AG04450 (cell line): Measurements from ENCODE around the gene LRRC28. TPM values are rescaled to one million over a fixed set of nuclear protein-coding genes. Genes with fewer than 3 reads are reported as not detected.
A peak's percentile ranks its signal among the peaks of the same experiment; 100 is the strongest.

ENCODE experiments used
- CTCF ChIA-PET: fragments of 300-600, 350-600 bp; formaldehyde crosslinking; extraction: SDS; loops from one replicate; lab custom pipeline; 2022; ENCODE audit warnings: antibody characterized with exemption, inconsistent platforms; lab: Charles Lee
- POLR2A ChIA-PET: fragments of 350-600 bp; formaldehyde crosslinking; extraction: SDS; loops from one replicate; lab custom pipeline; 2021; ENCODE audit warnings: antibody characterized with exemption, inconsistent platforms; lab: Yijun Ruan, JAX
- DNase-seq: peaks from one replicate; pipeline ENCODE4 v3.0.0-alpha.2; 2011; ENCODE audit warnings: low read depth, low spot score
- H3K27ac ChIP-seq: one replicate; pipeline ENCODE4 v1.5.1; 2012; ENCODE audit warnings: low read depth, low read length, control low read depth
- H3K27me3 ChIP-seq: one replicate; pipeline ENCODE4 v1.6.0; 2012; ENCODE audit warnings: low read length; ENCODE audit not compliant: control insufficient read depth, insufficient read depth
- H3K4me3 ChIP-seq: 2 replicates; pipeline ENCODE4 v1.5.1; 2011; ENCODE audit warnings: mild to moderate bottlenecking, low read depth, low read length, control low read depth
- H3K9me3 ChIP-seq: 2 replicates; pipeline ENCODE4 v1.5.1; 2012; ENCODE audit warnings: low read length; ENCODE audit not compliant: control insufficient read depth, insufficient read depth
- CTCF ChIP-seq: IDR thresholded peaks from 2 replicates; pipeline ENCODE4 v1.5.1; 2011; ENCODE audit warnings: low read depth, low read length, control low read depth, inconsistent platforms
- polyA plus RNA-seq: library from polyadenylated mRNA; depleted of rRNA; stranded (reverse); fragments of >200 nt; gene quantifications from 2 replicates; pipeline ENCODE4 v1.2.3, GENCODE V29; 2011

LRRC28 gene
- polyA plus RNA-seq, 1 experiment = 29.8 TPM

GRCh38 chr15:99244306-99244705 is 7.0 kb upstream of the LRRC28 start:
- POLR2A ChIA-PET = no interaction called here
- CTCF ChIA-PET = interaction anchor here (0.6 to 1.1 kb wide), 2 partner anchors 29 to 676 kb away, joined by 3 read pairs; no protein-coding TSS in a partner anchor
- no peaks in the 10 kb centered on the region for H3K9me3 ChIP-seq
- no peak overlapping the region for H3K4me3 ChIP-seq
- no peak overlapping the region for H3K27ac ChIP-seq
- no peak for TF ChIP-seq CTCF
- H3K27me3 ChIP-seq = no peaks in the 10 kb centered on the region
- DNase-seq = no peak

GRCh38 chr15:99247062-99247461 is 4.2 kb upstream of the LRRC28 start:
- no peak for TF ChIP-seq CTCF
- no peak overlapping the region for H3K4me3 ChIP-seq
- no peaks in the 10 kb centered on the region for H3K9me3 ChIP-seq
- no peaks in the 10 kb centered on the region for H3K27me3 ChIP-seq
- DNase-seq = no peak
- no peak overlapping the region for H3K27ac ChIP-seq
- POLR2A ChIA-PET = no interaction called here
- CTCF ChIA-PET = no interaction called here

- DNase-seq = no peak
- H3K9me3 ChIP-seq = no peaks in the 10 kb centered on the region
- no peak overlapping the region for H3K27ac ChIP-seq
- ChIA-PET POLR2A (no interaction called here), CTCF (no interaction called here)
- no peaks in the 10 kb centered on the region for H3K27me3 ChIP-seq
- no peak for TF ChIP-seq CTCF
- peak overlapping the region; percentile 86 for H3K4me3 ChIP-seq
These were observed 3.1 kb upstream of the LRRC28 start for GRCh38 chr15:99248000-99248715.

GRCh38 chr15:99249270-99249841 is 1.9 kb upstream of the LRRC28 start, which contains the start of gene TTC23:
Gene TTC23 (minus strand): TSS chr15:99249581. CDS start chr15:99228712, 20,869 bp downstream.
- peak within 1 kb of the TSS; percentile 66 for H3K27ac ChIP-seq
- H3K4me3 ChIP-seq = peak within 1 kb of the TSS; percentile 86
- TF ChIP-seq CTCF = no peak
- CTCF ChIA-PET = no interaction called here
- POLR2A ChIA-PET = no interaction called here
- DNase-seq = peak; percentile 70
- H3K9me3 ChIP-seq = no peaks in the 10 kb centered on the region
- no peaks in the 10 kb centered on the region for H3K27me3 ChIP-seq

GRCh38 chr15:99250001-99250400 is 1.3 kb upstream of the LRRC28 start:
- no peak for DNase-seq
- Histone ChIP-seq H3K27ac (no peak overlapping the region), H3K27me3 (no peaks in the 10 kb centered on the region), H3K9me3 (no peaks in the 10 kb centered on the region), H3K4me3 (peak overlapping the region; percentile 86)
- POLR2A ChIA-PET = no interaction called here
- TF ChIP-seq CTCF = no peak
- CTCF ChIA-PET = no interaction called here
